NCI-H2171 (cell line): ENCODE results near the gene GPHN.
A peak's percentile ranks its signal among the peaks of the same experiment; 100 is the strongest.

ENCODE experiments used
- DNase-seq: peaks from one replicate; lab custom pipeline; 2025; lab: John Stamatoyannopoulos, UW

Gene GPHN

DNA sequence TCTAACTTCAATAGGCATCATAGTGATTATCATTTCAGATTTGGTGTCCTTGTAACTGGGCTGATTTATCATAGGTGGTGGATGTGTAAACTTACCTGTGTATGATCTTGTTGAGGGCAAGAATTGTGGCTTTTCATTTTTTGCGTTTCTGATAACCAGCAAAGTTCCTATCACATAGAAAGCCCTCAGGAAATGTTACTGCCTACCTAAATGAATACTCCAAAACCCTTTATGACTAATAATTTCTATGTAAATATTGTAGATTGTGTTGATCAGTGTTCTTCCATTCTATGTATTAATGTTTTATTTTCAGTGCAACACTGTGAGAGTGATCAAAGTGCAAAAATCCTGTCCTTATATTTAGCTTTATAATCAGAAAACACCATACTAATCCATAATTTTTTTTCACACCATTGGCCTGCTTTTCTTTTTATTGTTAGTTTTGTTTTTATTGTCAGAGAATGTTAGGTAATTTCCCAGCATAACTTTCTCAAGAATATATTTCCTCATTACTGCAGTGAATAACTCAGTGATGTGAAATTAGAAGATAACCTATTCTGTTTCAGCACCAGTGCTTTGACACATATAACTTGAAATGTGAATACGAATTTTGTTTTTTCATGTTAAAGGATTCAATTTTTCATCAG is 94.1 kb downstream of the GPHN start:
- DNase-seq, result no peak

DNA sequence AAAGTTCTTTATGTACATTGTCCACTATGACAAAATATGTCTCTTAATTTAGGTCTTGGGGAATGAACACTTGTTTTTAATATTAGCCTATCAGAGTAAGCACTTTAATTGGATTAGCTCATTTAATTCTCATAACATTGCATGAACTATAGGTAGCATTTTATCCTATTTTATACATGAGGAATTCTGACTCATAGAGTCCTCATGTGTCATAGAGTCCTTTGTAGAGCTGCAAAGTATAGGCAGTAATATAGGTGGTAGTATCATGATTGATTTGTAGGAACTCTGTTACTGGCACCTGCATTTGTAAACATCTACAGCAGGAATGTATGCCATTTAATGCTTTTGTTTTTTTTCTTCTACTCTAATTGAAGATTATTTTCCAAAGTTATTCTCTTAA is 96.0 kb downstream of the GPHN start:
- no peak for DNase-seq

DNA sequence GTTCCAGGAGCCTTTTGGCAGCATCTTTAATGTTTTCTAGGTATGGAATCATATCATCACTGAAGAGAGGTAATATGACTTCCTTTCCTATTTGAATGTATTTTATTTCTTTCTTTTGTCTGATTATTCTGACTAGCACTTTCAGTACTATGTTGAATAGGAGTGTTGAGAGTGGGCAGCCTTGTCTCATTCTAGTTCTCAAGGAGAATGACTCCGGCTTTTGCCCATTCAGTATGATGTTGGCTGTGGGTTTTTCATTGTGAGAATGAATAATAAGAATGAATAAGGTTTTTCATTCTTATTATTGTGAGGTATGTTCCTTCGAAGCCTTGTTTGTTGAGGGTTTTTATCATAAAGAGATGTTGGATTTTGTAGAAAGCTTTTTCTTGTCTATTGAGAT is 98.9 kb downstream of the GPHN start:
- no peak for DNase-seq

DNA sequence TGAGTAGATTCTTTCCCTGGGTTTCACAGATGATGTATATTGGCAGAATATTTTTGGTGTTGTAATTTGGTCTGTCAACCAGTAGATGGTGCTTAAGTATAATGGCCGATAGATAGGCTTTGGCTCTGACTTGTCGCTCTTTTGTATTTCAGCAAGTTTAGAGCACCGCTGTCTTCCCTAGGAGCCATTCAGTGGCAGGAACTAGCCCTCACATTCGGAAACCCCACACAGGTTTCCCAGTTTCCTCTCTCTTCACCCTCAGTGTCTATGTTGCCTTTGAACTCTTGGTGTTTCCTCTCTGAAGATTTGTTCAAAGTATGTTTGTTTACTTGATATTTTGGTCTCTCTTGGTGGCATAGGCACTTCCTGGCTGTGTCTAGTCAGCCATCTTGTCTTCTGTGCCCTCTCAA is 102.2 kb downstream of the GPHN start:
- DNase-seq, result no peak

DNA sequence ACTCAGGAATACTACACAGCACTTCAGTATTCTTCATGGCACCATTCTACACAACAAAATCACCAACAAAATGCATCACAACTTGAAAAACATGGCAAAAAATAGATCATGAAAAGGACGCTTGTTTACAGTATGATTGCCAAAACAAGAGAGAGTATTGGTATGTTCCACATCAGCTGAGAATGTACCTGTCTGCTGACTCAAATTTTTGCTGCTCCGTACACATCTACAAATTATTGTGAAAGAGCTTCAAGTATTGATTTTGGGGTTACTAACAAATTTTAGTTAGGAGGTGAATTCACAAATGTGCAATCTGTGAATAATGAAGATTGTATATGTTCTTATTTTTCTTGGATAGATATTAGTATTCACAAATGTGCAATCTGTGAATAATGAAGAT is 105.4 kb downstream of the GPHN start:
- no peak for DNase-seq

DNA sequence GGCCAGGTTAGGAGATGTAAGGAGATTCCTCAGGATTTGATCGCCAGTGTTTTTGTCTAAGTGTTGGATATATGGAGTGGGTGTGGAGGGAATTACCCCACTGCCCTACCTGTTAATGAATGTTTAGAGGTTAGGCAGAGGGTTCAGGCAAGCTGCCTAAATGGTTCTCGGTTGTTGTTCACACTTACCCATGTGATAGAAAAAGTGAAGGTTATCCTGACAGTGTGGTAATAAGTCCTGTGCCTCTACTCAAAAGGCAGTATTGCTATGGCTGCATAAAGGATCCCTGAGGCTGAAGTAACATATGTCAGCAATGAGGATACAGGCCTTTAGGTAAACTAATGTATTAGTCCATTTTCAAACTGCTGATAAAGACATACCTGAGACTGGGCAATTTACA is 112.0 kb downstream of the GPHN start:
- no peak for DNase-seq

DNA sequence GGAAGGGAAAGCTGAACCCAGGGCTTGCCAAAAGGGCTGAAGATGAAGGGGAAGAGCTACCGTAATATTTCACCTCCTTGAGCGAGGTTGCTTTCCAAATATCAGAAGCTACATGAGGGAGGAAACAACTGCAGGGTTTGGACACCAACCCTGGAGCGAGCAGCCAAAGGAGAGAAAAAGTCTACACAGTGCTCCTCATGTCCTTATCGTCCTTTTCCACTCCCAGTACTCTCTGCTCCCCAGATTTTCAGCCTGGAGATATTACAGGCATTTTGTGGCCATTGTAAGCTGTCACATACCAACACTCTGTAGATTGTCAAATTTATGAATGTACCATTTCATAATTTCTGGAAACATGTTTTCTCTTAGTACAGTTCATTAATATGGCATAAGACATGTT is 115.9 kb downstream of the GPHN start:
- no peak for DNase-seq

DNA sequence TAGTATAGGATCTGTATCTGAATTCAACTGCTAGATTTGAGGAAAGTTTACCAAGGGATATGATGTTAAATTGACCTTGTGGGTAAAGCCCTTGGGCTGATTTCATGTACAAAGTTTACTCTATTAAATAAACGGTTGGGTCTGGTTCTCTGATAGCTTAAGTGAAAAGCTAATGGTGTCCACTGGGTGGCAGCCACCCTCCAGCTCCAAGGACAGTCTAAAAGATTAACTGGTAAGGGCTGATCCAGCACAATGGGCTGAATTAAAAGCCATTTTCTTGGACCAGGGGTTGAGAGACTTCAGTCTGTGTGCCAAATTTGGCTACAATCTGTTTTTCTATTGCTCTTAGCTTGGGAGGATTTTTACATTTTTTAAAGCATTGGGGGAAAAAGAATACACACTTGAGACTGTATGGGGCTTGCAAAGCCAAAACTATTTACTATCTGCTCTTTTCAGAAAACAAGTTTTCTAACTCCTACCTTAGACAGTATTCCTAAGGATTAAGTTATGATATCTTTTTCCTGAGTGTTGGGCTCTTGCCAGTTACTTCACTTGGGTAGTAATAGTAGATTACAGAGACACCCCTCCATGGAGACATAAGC is 116.5 kb downstream of the GPHN start:
- peak; percentile 9 for DNase-seq

DNA sequence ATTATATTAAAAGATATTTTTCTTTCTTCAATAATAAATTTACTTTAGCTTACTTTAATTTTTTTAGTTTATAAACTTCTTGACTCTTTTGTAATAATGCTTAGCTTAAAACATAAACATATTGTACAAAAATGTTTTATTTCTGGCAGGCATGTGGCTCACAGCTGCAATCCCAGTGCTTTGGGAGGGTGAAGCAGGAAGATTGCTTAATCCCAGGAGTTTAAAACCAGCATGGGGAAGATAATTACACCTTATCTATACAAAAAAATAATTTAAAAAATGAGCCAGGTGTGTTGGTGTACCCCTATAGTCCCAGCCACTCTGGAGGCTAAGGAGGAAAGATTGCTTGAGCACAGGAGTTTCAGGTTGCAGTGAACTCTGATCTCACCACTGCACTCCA is 120.7 kb downstream of the GPHN start:
- no peak for DNase-seq

DNA sequence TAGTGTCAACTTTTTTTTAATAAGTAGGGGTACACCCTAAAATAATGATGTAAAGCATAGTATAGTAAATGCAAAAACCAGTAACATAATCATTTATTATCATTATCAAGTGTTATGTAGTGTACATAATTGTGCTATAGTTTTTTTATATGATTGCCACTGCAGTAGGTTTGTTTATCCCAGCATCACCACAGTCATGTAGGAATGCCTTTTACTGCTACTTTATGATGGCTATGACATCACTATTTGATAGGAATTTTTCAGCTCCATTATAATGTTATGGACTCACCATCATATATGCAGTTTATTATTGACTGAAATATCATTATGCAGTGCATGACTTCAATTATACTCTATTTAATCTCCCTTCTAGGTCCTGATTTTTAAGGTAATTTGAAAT is 121.6 kb downstream of the GPHN start:
- DNase-seq, result no peak

DNA sequence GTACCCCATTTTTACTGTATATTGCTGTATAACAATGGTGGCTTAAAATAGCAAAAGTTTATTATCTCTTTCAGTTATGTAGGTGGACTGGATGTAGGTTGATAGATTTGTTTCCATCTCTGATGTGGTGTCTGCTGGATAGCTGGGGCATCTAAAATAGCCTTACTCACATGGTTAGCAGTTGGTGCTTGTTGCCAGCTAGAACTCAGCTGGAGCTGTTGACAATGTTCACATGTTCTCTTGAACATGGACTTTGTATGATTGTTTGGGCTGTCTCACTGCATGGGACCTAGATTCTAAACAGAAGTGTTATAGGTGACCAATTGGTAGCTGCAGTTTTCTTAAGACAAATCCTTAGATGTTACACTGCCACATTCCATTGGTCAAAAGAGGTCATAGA is 126.9 kb downstream of the GPHN start:
- no peak for DNase-seq

DNA sequence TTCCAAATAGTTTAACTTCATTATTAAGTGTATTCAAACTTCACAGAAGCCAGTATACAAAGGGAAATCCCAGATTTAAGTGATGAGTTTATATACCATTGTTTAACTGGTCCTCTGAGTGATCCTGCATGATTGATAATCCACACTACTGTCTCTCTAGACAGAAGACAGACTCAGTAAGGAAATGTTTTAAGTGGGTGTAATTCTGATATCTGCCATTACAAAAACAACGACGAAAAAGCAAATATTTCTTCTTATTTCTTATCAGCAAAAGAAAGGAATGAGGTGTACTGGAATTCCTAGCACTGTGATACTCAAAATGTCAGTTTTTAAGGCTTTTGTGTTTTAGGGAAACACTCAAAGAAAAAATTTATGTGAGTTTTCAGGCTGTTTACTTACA is 127.5 kb downstream of the GPHN start:
- DNase-seq, result no peak

DNA sequence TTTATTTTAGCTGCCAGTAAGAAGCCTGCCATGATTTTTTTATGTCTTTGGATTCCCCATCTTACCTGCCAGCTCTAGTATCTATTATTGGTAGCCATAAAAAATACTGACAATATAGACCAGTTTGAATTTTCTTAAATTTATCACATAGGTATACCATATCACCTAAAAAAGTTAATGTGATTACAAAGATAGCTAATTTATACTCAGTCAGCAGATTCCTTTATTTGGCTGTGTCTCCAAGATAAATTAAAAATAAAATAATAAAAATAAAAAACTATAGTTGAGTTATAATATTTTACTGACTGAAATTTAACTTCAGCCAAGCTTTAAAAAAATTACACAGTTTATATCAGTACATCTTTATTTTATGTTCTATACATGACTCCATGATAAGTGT is 128.3 kb downstream of the GPHN start:
- no peak for DNase-seq

DNA sequence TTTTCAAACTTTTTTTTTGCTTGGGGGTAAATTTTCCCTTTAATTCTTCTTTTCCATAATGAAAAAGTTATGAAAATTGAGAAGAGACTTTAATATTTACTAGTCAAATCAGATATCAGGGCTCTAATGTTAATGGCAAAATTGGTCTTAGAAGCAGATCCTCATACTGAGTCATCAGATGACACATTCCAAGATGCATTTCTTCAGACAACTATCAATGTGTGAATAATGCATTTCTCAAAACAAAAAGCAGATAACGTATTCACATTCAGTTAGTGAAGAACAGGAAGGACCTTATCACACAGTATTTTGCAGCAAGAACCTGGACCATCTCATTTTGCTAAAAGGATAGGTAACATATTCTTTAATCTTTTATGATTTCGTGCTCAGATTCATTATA is 130.7 kb downstream of the GPHN start:
- no peak for DNase-seq

DNA sequence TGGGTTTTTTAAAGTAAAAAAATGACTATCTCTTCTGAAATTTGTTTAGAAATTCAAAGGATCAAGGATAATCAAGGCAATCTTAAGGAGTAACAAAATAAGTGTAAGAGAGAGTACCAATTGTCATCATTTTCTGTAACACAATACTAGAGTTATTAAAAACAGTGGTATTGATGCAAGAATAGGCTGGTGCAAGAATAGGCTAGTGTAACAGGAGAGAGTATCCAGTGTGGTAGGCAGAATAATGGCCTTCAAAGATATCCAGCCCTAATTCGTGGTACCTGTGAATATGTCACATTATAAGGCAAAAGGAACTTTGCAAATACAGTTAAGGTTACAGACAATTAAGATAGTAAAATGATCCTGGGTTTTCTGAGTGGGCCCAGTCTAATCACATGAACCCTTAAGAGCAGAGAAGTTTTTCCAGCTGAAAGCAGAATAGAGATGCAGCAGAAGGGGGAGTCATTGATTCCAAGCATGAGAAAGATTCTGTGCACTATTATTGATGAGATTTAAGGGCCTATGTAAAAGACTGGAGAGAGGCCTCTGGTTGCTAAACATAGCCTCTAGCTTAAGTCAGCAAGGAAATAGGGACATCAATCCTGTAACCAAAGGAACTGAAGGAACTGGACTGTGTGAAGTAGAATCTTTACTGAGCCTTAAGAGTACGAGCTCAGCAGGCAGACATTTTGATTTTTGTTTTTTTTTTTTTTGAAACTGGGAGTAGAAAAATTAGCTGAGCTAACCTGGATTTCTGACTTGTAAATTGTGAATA is 134.1 kb downstream of the GPHN start:
- no peak for DNase-seq

DNA sequence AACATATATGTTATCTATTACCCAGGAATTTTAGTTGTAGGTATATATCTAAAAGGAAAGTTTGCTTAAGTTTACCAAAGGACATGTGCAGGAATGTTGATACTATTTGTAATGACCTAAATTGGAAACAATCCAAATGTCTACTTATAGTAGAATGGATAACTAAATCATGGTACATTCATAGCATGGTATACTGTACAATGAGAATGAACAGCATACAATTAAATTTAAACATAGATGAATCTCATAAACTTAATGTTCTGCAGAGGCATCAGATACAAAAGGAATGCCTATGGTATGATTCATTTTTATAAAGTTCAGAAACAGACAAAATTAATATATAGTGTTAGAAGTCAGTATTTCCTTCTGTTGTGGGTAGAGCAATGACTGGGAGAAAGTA is 135.4 kb downstream of the GPHN start:
- no peak for DNase-seq

DNA sequence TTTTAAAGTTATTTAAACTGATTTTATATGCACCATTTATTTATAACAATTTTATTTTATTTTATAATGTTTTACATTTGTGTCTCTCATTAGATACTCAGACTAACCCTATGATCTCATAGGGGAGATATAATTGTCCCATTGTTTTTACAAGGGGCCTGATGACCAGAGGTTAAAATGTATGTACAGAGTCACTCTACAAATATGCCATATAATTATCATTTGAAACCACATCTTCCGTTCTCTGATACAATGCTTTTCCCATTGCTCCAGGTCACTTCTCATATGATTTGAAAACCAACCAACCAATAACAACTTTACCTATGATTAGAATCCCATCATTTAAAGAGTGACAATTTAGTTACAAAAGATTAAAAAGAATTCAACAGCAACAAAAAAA is 137.8 kb downstream of the GPHN start:
- no peak for DNase-seq

DNA sequence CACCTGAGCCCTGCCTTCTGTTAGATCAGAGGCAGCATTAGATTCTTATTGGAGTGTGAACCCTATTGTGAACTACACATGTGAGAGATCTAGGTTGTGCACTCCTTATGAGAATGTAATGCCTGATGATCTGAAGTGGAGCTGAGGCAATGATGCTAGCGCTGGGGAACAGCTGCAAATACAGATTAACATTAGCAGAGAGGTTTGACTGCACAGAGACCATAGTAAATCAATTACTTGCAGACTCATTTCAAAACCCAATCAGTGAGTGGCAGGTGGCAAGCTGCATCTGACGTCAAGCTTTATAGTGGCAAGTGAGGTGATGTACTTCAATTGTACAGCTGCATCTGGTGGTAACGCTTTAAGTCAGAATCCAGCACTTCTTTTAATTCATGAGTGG is 141.6 kb downstream of the GPHN start:
- DNase-seq, result peak; percentile 12

DNA sequence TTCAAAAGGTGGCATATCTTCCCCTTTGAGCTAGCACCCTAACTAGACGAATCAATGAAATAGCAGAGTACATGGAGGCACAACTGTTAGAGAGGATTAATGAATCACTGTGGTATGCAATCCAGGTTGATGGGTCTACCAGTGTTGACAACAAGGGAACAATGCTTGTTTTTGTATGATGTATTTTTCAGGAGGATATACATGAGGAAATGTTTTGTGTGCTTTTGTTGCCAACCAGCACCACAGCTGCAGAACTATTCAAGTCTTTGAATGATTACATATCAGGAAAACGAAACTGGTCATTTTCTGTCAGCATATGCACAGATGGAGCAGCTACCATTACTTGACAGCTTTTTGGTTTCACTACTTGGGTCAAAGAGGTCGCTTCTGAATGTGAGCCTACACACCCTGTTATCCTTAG is 142.6 kb downstream of the GPHN start:
- no peak for DNase-seq

DNA sequence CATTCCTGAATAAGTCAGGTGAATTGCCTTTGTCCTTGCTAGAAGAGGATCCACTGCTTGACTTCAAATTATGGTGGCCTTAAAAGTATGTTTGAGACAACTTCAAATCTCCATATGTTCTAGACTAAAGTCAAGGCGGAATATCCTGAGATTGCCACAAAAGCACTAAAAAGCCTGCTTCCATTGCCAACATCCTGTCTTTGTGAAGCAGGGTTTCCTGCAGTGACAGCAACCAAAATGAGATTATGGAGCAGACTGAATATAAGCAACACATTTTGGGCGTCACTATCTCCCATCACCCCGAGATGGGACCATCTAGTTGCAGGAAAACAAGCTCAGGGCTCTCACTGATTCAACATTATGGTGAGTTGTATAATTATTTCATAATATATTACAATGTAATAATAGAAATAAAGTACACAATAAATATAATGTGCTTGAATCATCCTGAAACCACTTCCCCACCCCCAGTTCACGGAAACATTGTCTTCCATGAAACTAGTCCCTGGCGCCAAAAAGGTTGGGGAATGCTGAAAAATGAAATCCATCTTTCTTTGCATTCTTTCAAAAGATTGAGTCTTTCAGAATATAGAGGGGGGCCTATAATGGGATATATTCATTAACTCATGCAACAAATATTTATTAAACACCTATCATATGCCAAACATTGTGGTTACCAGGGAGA is 143.7 kb downstream of the GPHN start:
- DNase-seq, result no peak

DNA sequence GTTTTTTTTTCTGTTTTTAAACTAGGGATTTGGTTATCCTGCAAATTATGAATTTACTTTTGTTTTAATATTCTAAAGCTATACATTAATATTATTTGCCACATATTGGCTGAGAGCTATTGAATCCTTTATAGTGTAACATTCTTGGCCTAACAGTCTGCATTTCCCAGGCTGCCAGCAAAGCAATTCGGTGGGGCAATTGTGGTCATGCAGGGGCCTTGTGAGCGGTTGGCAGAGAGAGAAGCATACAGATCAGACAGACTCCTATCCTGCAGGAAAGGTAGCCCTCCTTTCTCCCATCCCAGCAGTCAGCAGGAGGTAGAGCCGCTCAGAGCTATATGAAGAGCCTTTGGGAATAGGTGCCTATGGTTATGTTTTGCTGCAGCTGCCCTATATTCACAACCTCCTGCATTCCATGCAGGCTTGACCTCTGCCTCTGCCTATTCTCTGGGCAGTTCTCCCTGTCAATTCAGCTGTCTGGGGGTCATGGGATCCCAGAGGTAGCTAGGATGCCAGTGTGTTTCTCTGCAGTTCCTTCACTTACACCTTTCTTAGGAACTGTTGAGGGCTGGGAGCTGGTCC is 144.7 kb downstream of the GPHN start:
- no peak for DNase-seq

DNA sequence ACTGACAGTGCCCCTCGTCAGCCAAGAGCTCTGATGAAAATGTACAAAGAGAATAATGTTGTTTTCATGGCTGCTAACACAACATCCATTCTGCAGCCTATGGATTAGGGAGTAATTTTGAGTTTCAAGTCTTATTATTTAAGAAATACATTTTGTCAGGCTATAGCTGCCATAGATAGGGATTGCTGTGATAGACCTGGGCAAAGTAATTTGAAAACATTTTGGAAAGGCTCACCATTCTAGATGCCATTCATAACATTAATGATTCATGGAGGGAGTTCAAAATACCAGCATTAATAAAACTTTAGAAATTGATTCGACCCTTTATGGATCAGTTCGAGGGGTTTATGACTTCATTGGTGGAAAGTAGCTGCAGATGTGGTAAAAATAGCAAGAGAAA is 149.8 kb downstream of the GPHN start:
- DNase-seq, result no peak

DNA sequence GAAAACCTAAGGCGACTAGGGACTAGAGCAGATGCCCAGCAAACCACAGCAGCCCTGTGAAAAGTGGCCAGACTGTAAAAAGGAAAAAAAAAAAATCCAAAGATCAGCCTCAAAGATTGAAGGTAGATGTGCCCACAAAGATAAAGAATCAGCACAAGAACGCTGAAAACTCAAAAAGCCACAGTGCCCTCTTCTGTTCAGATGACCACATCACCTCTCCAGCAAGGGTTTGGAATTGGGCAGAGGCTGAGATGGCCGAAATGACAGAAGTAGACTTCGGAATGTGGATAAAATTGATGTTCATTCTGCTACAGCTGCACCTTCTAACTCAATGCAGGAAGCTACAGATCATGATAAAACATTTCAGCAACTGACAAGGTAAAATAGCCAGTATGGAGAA is 154.4 kb downstream of the GPHN start:
- no peak for DNase-seq
